Rectal smooth muscle tissue (tissue), 1 donor: Measurements from ENCODE around the gene ITPKC.
A peak's percentile ranks its signal among the peaks of the same experiment; 100 is the strongest.

Experiments
- H3K27ac ChIP-seq: one replicate; pipeline ENCODE4 v1.7.0; 2013; ENCODE audit warnings: low read depth, low read length, inconsistent platforms
- H3K27me3 ChIP-seq: one replicate; pipeline ENCODE4 v1.7.0; 2013; ENCODE audit warnings: low read length; ENCODE audit not compliant: control insufficient read depth, insufficient read depth
- H3K36me3 ChIP-seq: one replicate; pipeline ENCODE4 v1.7.0; 2013; ENCODE audit warnings: low read length; ENCODE audit not compliant: control insufficient read depth, insufficient read depth
- H3K4me1 ChIP-seq: one replicate; pipeline ENCODE4 v1.7.0; 2013; ENCODE audit warnings: low read length; ENCODE audit not compliant: control insufficient read depth, insufficient read depth
- H3K4me3 ChIP-seq: one replicate; pipeline ENCODE4 v1.7.0; 2013; ENCODE audit warnings: low read length
- H3K9ac ChIP-seq: one replicate; pipeline ENCODE4 v1.7.0; 2013; ENCODE audit warnings: low read length

The ITPKC gene

DNA sequence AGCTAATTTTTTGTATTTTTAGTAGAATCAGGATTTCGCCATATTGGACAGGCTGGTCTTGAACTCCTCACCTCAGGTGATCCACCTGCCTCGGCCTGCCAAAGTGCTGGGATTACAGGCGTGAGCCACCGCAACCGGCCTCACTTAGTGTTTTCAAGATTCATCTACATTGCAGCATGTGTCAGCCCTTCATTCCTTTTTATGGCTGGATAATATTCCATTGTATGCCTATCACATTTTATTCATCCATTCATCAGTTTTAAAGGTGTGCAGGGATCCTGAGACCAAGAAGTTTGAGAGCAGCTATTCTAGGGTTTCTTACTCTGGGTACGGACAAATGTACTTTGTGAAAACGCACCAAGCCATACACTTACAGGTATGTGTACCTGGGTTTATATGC lies 9.3 kb upstream of the ITPKC start:
- H3K9ac ChIP-seq = no peak overlapping the region
- H3K4me1 ChIP-seq = peaks cover 6% of the 10 kb centered on the region
- H3K4me3 ChIP-seq = no peak overlapping the region
- H3K27ac ChIP-seq = no peak overlapping the region
- H3K36me3 ChIP-seq = peaks cover 26% of the 10 kb centered on the region
- H3K27me3 ChIP-seq = no peaks in the 10 kb centered on the region

DNA sequence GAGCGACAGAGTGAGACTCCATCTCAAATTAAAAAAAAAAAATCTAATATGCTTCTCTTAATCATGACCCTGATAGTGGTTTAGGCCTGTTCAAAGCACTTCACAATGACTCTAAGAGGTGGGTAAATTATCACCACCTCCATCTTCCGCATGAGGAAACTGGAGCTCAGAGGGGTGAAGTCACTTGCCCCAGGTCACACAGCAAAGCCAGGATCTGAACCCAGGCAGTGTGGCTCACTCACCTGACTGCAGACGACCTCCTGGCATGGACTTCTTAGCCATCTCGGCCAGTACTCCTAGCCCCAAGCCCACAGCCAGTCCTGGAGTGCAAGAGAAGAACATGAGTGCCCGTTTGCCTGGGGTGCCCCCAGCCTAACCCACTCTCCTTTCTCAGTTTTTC lies 7.1 kb upstream of the ITPKC start:
- H3K4me1 ChIP-seq = peaks cover 5% of the 10 kb centered on the region
- no peaks in the 10 kb centered on the region for H3K27me3 ChIP-seq
- H3K36me3 ChIP-seq = peaks cover 15% of the 10 kb centered on the region
- no peak overlapping the region for H3K9ac ChIP-seq
- H3K4me3 ChIP-seq = no peak overlapping the region
- no peak overlapping the region for H3K27ac ChIP-seq

DNA sequence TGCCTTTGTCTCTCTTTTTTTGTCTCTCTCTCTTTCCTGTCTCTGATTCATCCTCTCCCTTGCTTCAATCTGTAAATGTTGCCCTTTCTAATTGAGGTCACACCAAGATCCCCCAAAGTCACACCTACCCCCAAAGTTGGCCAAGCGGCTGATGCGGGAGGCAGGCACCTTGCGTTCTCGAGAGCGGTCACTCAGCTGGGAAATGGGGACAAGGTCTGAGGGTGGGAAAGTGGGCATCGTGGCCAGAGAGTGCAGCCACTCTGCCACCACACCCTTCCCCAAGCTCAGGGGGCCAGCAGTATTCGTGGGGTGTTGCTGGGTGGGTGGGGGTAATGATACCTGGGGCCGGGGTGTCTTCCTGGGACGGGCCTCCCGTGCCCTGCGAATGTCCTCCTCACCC lies 3.0 kb upstream of the ITPKC start:
- Histone ChIP-seq H3K36me3 (peaks cover 9% of the 10 kb centered on the region), H3K27ac (peak overlapping the region; percentile 99), H3K4me1 (peaks cover 20% of the 10 kb centered on the region), H3K4me3 (peak overlapping the region; percentile 71), H3K9ac (no peak overlapping the region), H3K27me3 (no peaks in the 10 kb centered on the region)

DNA sequence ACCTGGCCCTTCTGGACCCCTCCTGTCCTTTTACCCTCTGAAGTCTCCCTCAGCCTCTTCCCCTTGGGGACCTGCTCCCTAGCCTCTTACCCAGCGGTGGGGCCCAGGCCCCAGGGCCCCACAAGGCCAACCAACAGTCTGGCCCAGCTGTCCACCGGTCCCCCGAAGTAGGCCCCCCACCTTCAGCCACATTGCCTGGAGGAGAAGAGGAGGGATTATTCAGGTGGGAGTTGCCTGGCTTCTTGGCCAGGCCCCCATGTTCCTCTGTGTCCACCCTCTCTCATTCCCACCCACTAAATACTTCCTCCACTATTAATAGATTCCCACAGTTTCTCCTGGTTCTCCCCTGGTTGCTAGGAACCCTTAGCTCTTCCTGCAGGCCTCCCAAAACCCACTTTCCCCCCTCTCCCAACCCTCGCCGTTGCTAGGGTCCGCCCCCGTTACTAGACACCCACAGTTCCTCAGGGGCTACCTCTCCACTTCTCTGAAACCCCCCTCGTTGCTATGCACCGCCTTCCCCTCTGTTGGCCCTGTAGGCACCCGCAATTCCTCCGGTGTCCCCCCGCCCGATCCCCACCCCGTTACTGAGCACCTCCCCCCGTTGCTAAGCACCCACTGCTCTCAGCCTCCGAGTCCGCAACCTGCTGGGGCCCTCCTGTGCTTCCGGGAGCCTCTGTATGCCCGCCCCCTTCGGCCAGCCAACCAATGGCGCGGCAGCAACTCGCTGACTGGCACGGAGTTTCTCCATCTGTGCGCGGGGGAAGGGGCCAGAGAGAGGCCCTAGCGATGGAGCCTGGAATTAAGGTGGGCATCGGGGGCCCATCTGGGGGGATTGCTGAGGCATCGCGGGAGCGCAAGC lies 2.2 kb upstream of the ITPKC start:
- H3K4me1 ChIP-seq = peaks cover 23% of the 10 kb centered on the region
- H3K27me3 ChIP-seq = no peaks in the 10 kb centered on the region
- peak overlapping the region; percentile 89 for H3K4me3 ChIP-seq
- peak overlapping the region; percentile 99 for H3K27ac ChIP-seq
- peaks cover 9% of the 10 kb centered on the region for H3K36me3 ChIP-seq
- H3K9ac ChIP-seq = peak overlapping the region; percentile 79

DNA sequence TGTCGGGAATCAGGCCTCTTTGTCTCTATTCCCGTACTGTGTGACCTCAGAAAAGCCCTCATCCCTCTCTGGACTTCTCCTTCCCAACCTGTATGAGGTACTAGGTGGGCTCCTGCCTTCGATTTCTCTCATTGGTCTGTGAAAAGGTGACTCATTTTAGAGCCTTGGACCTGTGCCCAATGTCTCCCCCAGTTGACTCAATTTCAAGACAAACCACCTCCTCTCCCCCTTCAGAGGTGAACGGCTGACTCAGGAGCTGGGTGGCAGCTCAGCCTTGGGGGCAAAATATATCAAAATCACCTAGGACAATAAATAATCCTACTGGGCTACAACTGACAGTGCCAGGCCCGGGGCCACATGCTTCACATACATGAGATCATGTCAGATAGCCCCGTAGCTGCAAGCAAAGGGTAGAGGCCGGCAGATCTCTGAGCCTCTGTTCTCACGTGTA lies 856 bp upstream of the ITPKC start:
- H3K4me3 ChIP-seq = peak overlapping the region; percentile 89
- peak overlapping the region; percentile 99 for H3K27ac ChIP-seq
- peaks cover 24% of the 10 kb centered on the region for H3K4me1 ChIP-seq
- H3K36me3 ChIP-seq = peaks cover 4% of the 10 kb centered on the region
- H3K9ac ChIP-seq = peak overlapping the region; percentile 75
- H3K27me3 ChIP-seq = no peaks in the 10 kb centered on the region

DNA sequence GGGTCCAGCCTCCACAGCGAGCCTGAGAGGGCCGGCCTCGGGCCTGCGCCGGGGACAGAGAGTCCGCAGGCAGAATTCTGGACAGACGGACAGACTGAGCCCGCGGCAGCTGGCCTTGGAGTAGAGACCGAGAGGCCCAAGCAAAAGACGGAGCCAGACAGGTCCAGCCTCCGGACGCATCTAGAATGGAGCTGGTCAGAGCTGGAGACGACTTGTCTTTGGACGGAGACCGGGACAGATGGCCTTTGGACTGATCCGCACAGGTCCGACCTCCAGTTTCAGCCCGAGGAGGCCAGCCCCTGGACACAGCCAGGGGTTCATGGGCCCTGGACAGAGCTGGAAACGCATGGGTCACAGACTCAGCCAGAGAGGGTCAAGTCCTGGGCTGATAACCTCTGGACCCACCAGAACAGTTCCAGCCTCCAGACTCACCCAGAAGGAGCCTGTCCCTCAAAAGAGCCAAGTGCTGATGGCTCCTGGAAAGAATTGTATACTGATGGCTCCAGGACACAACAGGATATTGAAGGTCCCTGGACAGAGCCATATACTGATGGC lies 490 bp downstream of the ITPKC start:
- no peaks in the 10 kb centered on the region for H3K27me3 ChIP-seq
- peak overlapping the region; percentile 96 for H3K9ac ChIP-seq
- H3K27ac ChIP-seq = peak overlapping the region; percentile 99
- H3K36me3 ChIP-seq = no peaks in the 10 kb centered on the region
- H3K4me3 ChIP-seq = peak overlapping the region; percentile 89
- H3K4me1 ChIP-seq = peaks cover 24% of the 10 kb centered on the region

DNA sequence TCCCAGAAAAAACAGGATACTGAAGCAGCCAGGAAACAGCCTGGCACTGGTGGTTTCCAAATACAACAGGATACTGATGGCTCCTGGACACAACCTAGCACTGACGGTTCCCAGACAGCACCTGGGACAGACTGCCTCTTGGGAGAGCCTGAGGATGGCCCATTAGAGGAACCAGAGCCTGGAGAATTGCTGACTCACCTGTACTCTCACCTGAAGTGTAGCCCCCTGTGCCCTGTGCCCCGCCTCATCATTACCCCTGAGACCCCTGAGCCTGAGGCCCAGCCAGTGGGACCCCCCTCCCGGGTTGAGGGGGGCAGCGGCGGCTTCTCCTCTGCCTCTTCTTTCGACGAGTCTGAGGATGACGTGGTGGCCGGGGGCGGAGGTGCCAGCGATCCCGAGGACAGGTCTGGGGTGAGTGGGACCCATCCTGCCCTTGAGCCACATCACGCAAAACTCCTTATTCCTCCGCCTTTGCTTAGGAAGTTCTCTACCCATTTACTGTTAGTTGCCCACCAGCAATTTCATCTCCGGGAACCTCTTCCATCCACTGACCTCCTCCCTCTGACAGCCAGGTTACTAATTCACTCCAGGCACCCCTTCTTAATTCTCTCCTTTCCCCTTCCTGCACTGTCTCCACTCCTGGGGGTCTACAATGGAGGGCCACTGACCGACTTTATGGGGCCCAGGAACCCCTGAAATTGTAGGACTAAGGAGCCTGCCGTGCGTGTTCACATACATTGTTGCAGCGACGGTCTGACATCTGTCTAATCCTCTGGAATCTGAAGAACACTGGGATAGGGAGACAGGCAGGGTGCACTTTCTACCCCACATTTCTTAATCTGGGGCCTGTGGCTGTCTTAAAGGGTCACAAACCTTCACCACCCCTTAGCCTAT lies 1.2 kb downstream of the ITPKC start:
- Histone ChIP-seq H3K36me3 (no peaks in the 10 kb centered on the region), H3K9ac (peak overlapping the region; percentile 96), H3K4me1 (peaks cover 24% of the 10 kb centered on the region), H3K27me3 (no peaks in the 10 kb centered on the region), H3K4me3 (peak overlapping the region; percentile 89), H3K27ac (peak overlapping the region; percentile 99)

DNA sequence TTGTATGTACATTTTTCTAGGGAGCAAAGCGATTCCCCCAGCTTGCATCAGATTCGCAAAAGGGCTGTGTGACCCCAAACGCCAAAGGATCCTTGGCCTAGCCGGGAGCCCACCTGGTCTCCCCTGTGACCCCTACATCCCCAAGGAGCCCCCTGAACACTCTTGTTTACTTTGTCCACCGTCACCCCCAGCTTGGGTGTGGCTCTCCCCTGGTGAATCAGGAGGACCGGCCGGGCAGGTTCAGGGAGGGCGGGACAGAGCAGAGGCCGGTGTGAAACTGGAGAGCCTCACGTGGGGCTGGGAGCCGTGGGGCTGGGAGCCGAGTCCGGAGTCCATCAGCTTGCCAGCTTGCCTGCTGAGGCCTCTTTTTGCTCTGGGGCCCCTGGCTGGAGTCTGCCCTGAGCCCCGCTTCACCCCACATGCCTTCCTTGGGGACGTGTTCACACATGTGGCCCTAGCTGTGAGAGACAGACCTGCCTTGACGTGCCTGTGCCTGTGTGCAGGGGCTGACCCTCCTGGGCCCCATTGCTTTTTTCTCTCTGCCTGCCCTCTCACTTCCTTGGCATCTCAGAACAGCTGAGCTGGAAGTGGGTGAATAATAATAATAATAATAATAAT lies 2.0 kb downstream of the ITPKC start:
- Histone ChIP-seq H3K27me3 (no peaks in the 10 kb centered on the region), H3K4me1 (peaks cover 24% of the 10 kb centered on the region), H3K9ac (peak overlapping the region; percentile 87), H3K36me3 (no peaks in the 10 kb centered on the region), H3K27ac (peak overlapping the region; percentile 99), H3K4me3 (peak overlapping the region; percentile 89)

DNA sequence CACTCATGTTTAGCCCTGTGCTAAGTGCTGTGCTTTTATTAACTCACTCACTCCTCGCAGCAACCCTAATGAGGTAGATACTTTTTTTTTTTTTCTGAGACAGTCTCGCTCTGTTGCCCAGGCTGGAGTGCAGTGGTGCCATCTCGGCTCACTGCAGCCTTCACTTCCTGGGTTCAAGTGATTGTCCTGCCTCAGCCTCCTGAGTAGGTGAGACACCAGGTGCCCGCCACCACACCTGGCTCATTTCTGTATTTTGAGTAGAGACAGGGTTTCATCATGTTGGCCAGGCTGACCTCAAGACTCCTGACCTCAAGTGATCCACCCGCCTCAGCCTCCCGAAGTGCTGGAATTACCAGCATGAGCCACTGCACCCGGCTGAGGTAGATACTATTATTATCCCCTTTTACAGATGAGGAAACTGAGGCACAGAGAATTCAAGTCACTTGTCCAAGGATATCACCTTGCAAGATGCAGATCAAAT lies 2.5 kb downstream of the ITPKC start:
- no peaks in the 10 kb centered on the region for H3K36me3 ChIP-seq
- peaks cover 22% of the 10 kb centered on the region for H3K4me1 ChIP-seq
- H3K4me3 ChIP-seq = peak overlapping the region; percentile 89
- no peak overlapping the region for H3K9ac ChIP-seq
- H3K27me3 ChIP-seq = no peaks in the 10 kb centered on the region
- peak overlapping the region; percentile 6 for H3K27ac ChIP-seq

DNA sequence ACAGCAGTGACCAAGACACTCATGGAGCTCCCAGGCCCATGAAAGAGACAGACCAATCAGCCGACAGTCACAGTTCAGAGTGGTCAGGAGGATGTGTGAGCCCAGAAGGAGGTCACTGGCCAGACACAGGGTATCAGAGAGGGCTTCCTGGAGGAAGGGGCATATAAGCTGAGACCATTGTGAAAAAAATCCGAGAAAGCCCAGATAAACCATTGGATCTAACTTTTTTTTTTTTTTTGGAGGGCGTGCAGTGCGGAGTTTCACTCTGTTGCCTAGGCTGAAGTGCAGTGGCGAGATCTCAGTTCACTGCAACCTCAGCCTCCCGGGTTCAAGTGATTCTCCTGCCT lies 4.2 kb downstream of the ITPKC start:
- no peaks in the 10 kb centered on the region for H3K27me3 ChIP-seq
- H3K36me3 ChIP-seq = peaks cover 8% of the 10 kb centered on the region
- H3K4me3 ChIP-seq = no peak overlapping the region
- peaks cover 17% of the 10 kb centered on the region for H3K4me1 ChIP-seq
- peak overlapping the region; percentile 6 for H3K27ac ChIP-seq
- no peak overlapping the region for H3K9ac ChIP-seq

DNA sequence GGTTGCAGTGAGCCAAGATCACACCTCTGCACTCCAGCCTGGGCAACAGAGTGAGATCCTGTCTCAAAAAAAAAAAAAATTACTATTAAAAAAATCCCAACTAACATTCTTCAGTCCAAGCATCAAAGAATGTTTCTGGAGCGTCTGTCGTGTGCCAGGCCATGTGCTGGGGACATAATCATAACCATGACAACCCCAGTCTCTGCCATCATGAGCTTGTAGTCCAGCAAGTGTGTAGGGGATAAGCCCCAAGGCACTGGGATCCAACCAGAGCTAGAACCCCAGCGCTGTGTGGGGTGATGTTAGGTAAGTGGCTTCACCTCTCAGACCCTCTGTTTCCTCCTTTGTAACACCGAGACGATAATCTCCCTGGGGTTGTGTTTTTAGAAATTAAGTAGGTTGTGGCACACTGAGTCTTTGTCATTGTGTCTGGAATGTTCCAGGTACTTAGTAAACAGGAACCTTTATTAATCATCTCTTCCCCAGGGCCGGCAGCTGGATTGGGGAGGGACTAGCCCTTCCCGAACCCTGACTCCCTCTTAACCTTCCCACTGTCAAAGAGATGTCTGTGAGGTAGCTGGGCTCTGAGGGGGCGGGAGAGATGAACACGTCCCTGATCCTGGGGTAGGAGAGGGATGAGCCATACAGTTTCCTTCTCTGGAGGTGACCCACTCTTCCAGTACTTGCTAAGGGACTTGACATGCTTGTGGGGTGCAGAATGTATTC lies 5.2 kb downstream of the ITPKC start:
- Histone ChIP-seq H3K4me3 (no peak overlapping the region), H3K9ac (no peak overlapping the region), H3K36me3 (peaks cover 8% of the 10 kb centered on the region), H3K4me1 (peaks cover 12% of the 10 kb centered on the region), H3K27ac (no peak overlapping the region), H3K27me3 (no peaks in the 10 kb centered on the region)
